NCI-H82 treated with DMSO at 0.1 percent for 48 hours (cell line): ENCODE measurements around the gene PRKAG2.
"Not testable (repeated sequence)": the region's sequence is repeated elsewhere in the genome, so short reads cannot be mapped to it uniquely, and the experiment has no call there.

Experiments
- DNase-seq: peaks from one replicate; lab custom pipeline; 2025; ENCODE audit not compliant: unreplicated experiment; lab: John Stamatoyannopoulos, UW

PRKAG2 gene

DNA sequence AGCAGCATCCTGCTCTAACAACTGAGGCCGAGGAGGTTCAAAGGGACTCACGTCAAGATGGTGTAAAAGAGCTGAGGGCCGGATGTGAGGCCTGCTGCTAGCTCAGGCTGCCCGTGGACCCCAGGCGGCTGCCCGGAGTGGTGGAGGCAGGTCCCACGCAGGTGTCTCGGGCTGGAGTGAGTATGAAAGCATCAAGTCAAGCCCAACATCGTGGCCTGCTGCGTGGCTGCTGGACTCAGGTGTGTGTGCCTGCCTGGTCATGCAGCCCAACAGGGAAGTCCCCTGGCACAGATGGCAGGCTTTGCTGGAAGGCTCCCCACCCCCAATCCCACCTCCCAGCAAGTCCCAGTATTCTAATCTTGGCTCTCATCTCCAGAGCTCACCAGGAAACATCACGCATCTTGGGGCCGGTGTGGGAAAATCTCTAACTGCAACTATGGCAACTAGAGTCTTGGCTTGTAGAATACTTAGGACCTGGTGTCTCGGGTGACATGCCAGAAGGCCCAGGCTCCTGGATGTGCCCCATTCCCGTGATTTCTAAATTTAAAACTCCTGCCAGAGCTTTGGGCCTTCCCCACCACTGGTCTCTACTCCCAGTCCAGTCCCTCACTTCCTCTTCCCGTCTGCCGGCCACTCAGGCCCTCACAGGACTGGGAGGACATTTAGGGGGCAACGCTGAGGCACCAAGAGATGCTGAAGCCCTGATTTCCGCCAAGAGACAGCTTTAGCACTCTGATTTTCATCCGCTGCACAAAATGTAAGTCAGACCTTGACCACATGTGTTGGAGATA lies 85.9 kb downstream of the PRKAG2 start:
- no peak for DNase-seq

DNA sequence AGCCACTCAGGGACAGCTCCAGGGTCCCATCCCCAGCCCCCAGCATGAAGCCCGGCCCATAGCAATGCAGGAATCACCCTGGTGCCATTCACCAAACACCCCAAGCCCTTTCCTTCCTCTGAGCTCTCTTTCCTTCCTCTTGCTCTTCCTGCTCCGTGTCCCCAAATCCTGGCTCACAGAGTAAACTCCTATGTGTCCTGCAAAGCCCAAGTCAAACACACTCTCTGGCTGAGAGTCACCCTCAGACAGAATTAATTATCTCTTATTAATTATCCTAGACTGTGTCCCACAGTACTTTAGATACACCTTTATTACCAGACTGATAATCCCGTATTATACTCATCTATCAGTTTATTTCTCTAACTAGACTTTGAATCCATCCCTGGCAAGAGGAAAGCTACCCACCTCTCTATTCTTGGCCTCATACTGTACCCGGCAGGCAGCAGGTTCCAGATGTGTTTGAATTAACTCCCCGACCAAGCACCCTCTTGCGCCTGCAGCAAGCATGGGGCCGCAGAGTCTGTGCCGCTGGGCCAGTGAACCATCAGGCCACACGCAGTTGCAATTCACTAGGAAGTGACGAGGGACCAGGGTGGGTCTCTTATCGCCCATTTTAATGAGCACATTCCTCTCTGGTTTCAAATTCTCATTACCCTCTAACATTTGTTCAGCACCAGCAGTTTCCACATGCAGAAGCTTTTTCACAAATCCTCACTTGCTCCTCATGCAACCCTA lies 86.7 kb downstream of the PRKAG2 start:
- no peak for DNase-seq

DNA sequence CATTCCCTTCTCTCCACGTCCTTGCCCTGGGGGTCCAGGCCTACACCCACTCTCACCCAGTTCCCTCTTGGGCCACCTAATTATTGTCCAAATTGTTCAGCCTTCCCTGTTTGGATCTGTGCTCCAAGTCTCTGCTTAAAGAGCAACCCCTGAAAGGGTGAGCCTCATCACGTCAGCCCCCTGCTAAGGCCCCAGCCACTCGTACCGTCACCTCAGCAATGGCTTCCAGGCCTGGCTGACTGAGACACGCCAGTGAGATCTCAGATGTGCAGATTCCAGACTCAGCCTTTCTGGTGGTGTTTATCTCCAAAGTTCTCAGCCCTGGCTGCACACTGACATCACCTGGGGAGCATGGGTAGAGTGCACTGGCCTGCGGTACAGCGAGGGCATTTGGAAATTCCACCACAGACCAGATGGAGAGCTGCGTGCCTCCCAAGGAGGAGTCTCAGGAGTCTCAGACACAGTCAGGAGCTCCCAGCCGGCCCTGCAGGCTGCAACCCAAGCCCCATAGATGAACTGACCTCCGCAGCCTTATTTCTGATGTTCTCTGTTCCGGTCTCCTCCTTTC lies 87.5 kb downstream of the PRKAG2 start:
- no peak for DNase-seq

DNA sequence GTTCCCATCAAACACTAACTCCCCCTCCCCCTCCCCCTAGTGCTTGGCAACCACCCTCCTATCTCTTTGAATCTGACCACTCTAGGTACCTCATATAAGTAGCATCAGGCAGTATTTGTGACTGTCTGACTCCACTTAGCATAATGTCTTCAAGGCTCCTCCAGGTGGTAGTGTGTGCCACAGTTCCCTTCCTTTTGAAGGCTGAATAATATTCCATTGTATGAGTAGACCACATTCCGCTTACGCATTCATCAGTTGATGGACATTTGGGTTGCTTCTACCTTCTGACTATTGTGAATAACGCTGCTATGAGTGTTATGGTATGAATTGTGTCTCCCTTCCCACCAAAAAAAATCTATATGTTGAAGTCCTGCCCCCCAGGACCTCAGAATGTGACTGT lies 89.6 kb downstream of the PRKAG2 start:
- no peak for DNase-seq

DNA sequence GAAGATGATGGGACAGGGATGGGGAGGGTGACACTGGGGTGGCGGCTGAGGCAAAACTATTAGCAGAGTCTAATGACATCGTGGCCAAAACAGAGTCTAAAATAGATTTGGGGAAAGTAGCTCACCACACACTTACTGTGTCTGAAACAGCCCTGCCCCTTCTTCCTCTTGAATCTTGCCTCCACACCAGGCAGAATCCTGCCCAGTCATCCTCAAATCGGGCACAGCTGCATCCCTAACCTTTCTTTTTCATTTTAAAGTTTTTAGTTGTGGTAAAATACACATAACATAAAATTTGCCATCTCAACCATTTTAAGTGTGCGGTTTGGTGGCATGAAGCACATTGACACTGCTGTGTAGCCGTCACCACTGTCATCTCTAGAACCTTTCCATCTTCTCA lies 90.0 kb downstream of the PRKAG2 start:
- DNase-seq, result no peak

DNA sequence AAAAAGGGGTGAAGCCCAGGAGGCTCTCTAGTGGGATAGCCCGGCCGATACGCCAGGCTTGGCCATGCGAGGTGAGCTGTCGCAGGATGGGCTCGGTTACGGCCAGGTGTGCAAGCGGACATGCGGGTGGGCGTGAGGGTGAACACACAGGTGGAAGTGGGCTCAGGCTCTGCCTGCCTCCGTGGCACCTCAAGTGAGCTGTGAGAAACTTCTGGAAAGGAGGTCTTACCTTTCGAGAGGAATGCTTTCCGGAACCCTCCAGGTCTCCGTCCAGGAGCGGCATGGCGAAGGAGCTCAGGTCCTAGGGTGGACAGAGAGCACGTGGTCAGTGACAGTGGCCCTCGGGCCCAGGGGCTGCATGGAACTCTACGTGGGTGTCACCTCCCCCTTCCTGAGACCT lies 90.7 kb downstream of the PRKAG2 start:
- DNase-seq, result no peak

DNA sequence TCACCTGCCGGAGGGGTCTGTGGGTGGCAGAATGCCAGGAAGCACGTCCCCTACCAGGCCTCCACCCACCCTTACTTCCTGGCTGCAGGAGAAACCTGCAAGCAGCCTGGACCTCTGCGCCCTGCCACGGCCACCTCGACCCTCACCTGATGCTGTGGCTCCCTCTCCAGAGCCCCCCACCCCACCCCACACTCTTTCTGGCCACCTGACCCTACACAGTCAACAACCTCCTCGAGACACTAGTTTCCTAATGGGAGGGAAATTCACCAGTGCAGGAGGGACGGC lies 91.3 kb downstream of the PRKAG2 start:
- DNase-seq, result no peak

DNA sequence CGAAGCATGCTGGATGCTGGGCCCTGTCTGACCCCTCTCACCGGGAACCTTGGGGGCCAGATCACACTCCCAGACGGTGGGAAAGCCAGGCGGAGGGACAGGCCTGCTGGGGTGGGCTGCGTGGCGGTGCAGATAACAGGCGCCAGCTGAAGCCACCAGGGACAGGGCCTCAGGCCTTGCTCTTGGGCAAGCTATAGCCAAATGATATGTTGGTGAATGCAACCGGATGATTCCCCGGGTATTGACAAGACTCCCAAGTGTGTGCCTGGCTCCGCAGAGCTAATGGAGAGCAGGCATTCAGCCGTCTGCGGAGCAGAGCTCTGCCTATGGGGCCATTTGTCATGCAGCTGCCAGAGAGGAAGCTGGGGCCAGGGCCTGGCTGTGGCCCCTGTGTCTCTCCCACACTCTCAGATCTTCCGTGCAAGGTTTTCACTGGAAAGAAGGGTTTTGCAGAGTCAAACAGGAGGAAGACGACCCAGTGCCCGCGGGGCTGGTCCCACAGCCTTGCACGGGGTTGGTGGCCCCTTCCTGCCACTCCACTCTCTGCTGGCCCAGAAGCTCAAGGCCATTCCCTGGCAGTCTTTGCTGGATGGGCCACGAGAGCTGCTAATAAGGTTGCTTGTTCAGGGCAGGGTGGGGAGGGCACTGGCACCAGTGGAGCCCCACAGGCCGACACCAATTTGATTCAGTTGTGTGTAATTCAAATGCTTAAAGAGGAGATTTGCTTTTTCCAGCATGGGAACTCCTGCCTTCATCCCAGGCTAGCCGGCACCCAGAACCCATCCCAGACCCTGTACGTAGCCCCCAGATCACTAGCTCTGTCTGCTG lies 91.8 kb downstream of the PRKAG2 start:
- DNase-seq, result no peak

DNA sequence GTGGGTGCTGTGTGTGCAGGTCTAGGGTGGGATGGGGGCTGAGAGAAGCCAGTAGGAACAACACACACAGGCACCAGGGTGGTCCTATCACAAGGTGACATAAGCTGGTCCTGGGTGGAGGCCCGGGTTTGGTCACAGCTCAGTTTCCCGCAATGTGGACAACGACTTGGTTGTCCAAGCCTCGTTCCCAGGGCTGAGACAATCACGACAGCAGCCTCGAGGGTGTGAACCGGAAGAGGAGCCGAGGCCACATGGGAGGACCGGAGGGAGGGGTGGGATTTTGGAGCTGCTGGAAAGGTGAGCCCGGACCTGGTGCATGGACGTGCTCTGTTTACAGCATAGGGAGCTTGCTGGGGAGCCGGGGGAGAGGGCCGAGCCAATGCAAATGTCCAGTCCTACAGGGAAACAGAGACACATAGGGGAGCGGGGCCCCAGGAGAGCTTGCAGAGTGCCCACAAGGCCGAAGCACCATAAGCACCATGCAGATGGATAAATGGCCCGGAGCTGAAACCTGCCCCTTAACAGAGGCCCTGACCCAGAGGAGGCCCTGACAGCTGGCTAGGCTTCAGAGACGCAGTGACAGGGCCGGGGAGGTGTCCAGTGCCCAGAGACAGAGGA lies 92.8 kb downstream of the PRKAG2 start:
- no peak for DNase-seq

DNA sequence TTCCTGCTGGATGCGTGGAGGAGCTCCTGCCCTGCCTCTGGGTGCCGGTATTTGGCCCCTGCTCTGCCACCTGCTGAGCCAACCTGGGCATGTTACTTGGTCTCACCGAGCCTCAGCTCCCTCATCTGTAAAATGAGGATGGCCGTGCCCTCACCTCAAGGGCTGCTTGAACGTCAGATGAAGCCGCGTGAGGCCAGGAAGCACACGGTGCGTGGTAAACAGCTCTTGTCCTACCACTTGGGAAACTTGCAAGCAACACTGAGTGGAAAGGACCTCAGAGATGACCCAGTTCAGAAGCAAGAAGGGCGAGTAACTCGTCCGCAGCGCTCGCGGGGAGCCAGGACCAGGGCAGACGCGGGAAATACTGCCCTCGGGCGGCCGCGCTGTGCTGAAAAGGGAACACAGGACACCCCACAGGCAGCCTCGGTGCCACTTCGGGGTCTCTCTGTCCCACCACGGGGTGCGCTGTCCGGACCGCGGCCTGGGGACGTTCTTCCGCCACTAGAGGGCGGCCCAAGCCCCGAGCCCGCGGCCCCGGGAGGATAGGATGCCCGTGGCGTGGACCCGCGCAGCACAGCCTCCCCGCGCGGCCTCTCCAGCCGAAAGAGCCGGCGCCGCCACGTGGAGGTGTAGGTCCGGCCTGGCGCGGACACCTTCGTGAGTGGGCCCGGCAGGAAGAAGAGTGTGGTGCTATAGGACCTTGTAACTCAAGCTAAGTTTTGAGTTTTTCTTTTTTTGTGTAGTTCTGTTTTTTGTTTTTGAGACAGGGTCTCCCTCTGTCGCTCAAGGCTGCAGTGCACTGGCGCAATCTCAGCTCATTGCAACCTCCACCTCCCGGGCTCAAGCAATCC lies 94.1 kb downstream of the PRKAG2 start:
- no peak for DNase-seq

DNA sequence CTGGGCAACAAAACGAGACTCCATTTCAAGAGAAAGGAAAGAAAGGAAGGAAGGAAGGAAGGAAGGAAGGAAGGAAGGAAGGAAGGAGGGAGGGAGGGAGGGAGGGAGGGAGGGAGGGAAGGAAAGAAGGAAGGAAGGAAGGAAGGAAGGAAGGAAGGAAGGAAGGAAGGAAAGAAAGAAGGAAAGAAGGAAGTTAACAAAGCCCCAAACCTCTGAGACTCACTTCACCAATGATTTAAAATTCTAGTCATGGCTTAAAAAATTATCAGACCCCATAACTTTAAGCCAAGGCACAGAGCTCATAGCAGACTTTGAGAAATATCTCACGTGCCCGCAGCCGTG lies 94.7 kb downstream of the PRKAG2 start:
- DNase-seq, result not testable (repeated sequence)

DNA sequence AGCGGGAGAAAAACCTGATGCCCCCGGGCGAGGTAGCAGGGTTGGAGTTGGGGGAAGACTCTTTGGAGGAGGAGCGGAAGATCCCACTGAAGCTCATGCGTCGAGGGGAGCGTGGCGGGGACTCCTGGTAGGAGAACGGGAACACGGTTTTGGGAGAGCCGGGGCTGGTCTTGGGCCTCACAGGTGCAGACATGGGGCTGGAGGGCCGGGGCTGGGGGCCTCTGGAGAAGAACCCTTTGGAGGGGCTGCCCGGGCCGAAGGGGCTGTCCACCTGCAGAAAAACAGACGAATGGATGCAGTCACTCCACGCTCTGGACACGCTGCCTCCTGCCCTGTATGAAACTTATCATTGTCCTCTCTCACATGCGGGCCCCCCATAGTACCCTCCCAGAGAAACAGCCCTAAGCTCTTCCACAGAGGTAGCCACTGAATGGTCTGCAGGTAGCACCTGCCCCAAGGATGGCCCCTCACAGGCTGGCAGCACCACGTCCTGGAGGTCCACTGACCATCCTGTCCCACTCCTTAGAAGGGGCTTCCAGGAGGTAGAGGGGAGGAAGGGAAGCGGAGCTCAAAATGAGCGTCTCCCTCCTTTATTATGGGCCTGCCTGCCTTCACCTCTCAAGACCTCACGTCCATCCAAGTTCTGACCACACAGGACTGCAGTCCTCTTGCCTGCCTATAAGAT lies 95.6 kb downstream of the PRKAG2 start:
- no peak for DNase-seq

DNA sequence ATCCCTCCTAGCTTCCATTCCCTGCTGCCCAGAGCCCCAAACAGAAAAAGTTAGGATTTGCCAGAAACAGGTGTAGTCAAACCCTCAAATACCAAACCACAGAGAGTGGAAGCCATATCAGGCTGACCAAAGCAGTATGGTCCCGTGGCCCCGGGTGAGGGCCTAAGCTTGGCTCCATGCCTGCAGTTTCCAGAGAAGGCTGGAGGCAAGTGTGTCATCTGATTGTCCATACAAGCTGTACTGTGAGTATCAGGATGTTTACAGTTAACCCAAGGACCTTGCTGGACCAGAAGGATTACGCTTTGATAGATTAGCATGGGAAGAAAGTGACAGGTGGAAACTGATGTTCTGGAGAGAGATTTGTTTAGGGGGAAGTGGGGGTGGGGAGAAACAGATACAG lies 96.3 kb downstream of the PRKAG2 start:
- no peak for DNase-seq

DNA sequence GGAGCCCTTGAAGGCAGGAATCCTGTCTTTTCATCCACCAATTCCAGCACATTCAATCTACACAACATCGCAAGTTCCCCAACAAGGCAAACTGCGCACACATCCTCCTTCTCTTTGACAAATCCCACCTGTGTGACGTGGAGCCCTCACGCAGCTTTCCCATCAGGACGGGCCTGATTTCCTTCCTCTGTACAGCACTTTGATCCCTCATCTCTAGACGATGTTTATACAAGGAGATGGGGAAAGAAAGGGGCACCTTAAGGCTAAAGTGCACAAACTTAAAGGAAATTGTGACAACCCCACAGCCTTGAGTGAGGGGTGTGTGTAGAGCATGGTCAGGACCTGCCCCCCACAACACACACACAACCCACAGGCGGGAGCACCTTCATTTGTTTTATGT lies 97.2 kb downstream of the PRKAG2 start:
- DNase-seq, result no peak

DNA sequence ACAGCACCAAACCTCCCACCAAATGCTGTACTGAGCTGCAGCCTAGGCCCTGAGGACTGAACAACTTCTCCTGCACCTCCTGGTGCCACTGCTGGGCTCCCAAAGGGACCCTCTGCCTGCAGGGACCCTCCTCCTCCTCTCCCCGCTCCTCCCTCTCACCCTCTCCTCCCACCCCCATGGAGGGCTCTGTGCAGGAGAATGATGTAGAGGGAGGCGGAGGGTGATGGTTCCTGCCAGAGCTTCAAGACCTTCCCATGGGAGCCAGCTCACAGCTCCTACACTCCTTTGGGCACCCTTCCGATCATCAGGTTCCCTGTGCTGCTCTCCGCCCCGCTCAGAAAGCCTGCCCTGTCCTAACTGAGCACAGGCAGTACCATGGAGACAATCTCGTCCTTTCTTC lies 97.7 kb downstream of the PRKAG2 start:
- no peak for DNase-seq

DNA sequence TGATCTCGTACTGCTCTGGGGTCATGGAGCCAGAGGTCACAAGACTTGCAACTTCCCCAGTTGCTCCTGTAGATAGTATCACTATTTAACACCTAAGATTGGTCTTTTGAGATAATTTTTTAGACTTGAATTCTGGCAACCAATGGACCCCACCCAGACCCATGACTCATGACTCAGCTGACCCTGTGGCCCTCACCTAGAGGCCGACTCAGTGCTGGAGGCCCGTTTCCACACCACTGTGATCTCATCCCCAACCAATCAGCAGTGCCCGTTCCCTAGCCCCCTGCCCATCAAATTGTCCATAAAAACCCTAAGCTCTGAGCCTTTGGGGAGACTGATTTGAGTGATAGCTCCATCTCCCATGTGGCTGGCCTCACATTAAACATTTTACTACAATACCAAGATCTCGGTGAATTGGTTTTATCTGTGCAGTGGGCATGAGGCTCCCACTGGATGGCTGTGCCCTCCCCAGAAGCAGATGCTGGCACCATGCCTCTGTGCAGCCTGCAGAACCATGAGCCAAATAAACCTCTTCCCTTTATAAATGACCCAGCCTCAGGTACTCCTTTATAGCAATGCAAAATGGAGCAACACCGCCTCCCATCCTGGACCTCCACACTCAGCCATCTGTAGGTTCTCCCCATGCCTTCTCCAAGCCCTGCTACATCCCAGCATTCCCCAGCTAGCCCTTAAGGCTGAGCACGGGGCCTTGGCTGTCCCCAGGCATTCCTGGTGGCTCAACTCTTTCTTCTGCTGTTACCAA lies 98.8 kb downstream of the PRKAG2 start:
- no peak for DNase-seq

DNA sequence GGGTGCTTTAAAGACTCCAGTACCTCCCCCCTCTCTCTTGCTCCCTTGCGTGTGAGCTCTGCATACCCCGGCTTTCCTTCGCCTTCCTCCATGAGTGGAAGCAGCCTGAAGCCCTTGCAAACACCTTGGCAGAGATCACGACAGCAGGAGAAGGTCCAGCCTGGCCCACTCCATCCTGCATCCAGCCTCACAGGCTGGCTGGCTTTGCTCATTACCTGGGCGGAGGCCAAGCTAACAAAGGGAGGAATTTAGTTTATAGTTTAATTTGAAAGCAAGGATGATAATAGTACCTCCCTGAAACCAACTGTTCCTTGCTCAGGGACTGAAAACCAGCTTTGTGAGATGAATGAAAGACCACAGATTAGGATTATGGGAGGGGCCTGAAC lies 99.4 kb downstream of the PRKAG2 start:
- DNase-seq, result no peak

DNA sequence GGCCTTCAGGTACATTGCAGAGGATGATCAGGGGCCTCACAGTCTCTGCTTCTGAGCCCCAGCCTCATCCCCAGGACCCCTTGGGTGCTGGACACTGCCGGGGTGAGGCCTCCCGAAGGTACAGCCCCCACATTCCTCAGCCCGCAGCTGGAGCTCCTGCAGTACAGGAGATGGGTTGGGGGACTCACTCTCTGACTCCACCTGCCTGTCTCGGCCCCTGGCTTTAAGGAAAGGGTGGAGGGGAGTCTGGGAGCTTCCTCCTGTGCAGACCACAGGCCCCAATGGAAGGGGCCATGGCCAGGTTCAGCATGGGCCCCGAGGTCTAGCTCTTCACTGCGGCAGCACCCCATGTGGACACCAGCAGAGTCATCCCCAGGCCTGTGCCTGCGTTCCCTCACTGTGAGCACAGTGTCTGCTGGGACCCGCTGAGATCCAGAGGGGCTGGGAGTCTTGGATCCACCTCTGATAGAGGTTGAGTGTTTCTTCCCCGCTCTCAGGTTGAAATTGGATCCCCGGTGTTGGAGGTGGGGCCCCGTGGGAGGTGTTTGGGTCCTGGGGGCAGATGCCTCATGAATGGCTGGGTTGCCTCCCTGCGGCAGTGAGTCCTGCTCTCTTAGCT lies 99.9 kb downstream of the PRKAG2 start:
- DNase-seq, result no peak

DNA sequence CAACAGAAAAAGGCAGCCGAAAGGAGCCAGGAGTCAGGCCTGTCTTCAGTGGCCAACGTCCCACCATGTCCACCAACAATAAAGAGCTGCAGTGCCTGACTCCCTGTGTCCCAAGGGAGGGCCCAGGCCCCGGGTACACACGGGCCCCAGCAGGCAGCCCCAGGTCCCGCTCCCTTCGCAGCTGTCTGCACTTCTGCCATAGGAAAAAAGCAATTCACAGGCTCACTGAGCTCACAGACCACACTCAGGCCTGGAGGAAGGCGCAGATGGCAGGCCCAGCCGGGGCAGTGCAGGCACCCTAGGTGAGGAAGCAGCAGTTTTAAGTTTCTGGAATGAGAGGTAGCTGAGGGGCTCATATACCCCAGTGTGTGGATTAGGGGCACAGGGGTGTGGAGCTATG lies 100.5 kb downstream of the PRKAG2 start:
- DNase-seq, result no peak
